ENCODE measurements around the gene CSMD2.

The CSMD2 gene

GRCh38 chr1:33610864-33611455, 554.1 kb downstream of the CSMD2 start:
- H2BK120ac ChIP-seq (ENCODE audit: low read depth, low read length): no peak overlapping the region
- no peak overlapping the region for H2BK15ac ChIP-seq (ENCODE audit: low read depth, poor library complexity, severe bottlenecking)
- no peak overlapping the region for H4K8ac ChIP-seq (ENCODE audit: low read length)
- no peak overlapping the region for H3K18ac ChIP-seq (ENCODE audit: low read depth in 1 of 2, low read length in 2 of 2)
- no peak overlapping the region for H2AFZ ChIP-seq (ENCODE audit: low read depth, low read length)
- no peak overlapping the region for H4K91ac ChIP-seq (ENCODE audit: low read length)
- no peaks in the 10 kb centered on the region for H3K79me1 ChIP-seq (replicated peaks; ENCODE audit: low read length, poor library complexity, severe bottlenecking)
- WGBS: 91% methylated on average over 13 of the region's 14 CpGs
- no peak overlapping the region for H2BK12ac ChIP-seq (ENCODE audit: low read length in 2 of 2)
- H3K27me3 ChIP-seq (ENCODE audit: control insufficient read depth in 1 of 2, insufficient read depth in 1 of 2, low read length in 2 of 2): peaks cover 0 to 14% of the 10 kb centered on the region in 2 experiments
- H3K4ac ChIP-seq (ENCODE audit: low read depth in 1 of 2, low read length in 2 of 2): no peak overlapping the region
- H3K4me2 ChIP-seq (ENCODE audit: low read length, poor library complexity, severe bottlenecking): no peak overlapping the region
- H2BK5ac ChIP-seq (ENCODE audit: low read depth, low read length, poor library complexity, severe bottlenecking): no peak overlapping the region
- peaks cover 0 to 18% of the 10 kb centered on the region in 2 experiments for H3K36me3 ChIP-seq (ENCODE audit: control insufficient read depth in 1 of 2, insufficient read depth in 2 of 2, low read depth in 1 of 2, low read length in 2 of 2)
- no peak overlapping the region for H3K14ac ChIP-seq (ENCODE audit: low read length in 2 of 2)
- no peak for DNase-seq
- no peak overlapping the region for H3K27ac ChIP-seq (ENCODE audit: low read length, poor library complexity, severe bottlenecking)
- H3K9ac ChIP-seq (ENCODE audit: low read length): peak overlapping the region; percentile 16
- no peaks in the 10 kb centered on the region for H3K9me3 ChIP-seq (ENCODE audit: control insufficient read depth, low read length)
- no peak overlapping the region for H2AK5ac ChIP-seq (ENCODE audit: low read length, severe bottlenecking)
- no peaks in the 10 kb centered on the region for H3K4me1 ChIP-seq (ENCODE audit: control insufficient read depth, insufficient read depth, low read depth, low read length)
- H3K4me3 ChIP-seq (ENCODE audit: insufficient read depth in 1 of 2, low read depth in 1 of 2, low read length in 2 of 2): no peak overlapping the region
- no peak overlapping the region for H3K23ac ChIP-seq (ENCODE audit: low read length in 2 of 2)

GRCh38 chr1:33610391-33610790, 554.6 kb downstream of the CSMD2 start:
- Histone ChIP-seq H2BK12ac (ENCODE audit: low read length in 2 of 2) (no peak overlapping the region), H4K91ac (ENCODE audit: low read length) (no peak overlapping the region), H3K79me1 (replicated peaks; ENCODE audit: low read length, poor library complexity, severe bottlenecking) (no peaks in the 10 kb centered on the region), H2AFZ (ENCODE audit: low read depth, low read length) (no peak overlapping the region), H2BK5ac (ENCODE audit: low read depth, low read length, poor library complexity, severe bottlenecking) (no peak overlapping the region), H2AK5ac (ENCODE audit: low read length, severe bottlenecking) (no peak overlapping the region), H4K8ac (ENCODE audit: low read length) (no peak overlapping the region), H3K4me2 (ENCODE audit: low read length, poor library complexity, severe bottlenecking) (no peak overlapping the region), H3K9ac (ENCODE audit: low read length) (no peak overlapping the region), H3K18ac (ENCODE audit: low read depth in 1 of 2, low read length in 2 of 2) (no peak overlapping the region), H3K14ac (ENCODE audit: low read length in 2 of 2) (no peak overlapping the region), H2BK120ac (ENCODE audit: low read depth, low read length) (no peak overlapping the region), H3K4me1 (ENCODE audit: control insufficient read depth, insufficient read depth, low read depth, low read length) (no peaks in the 10 kb centered on the region), H3K4me3 (ENCODE audit: insufficient read depth in 1 of 2, low read depth in 1 of 2, low read length in 2 of 2) (no peak overlapping the region), H2BK15ac (ENCODE audit: low read depth, poor library complexity, severe bottlenecking) (no peak overlapping the region), H3K27ac (ENCODE audit: low read length, poor library complexity, severe bottlenecking) (no peak overlapping the region), H3K9me3 (ENCODE audit: control insufficient read depth, low read length) (no peaks in the 10 kb centered on the region), H3K23ac (ENCODE audit: low read length in 2 of 2) (no peak overlapping the region), H3K4ac (ENCODE audit: low read depth in 1 of 2, low read length in 2 of 2) (no peak overlapping the region), H3K27me3 (ENCODE audit: control insufficient read depth in 1 of 2, insufficient read depth in 1 of 2, low read length in 2 of 2) (peaks cover 0 to 12% of the 10 kb centered on the region in 2 experiments), H3K36me3 (ENCODE audit: control insufficient read depth in 1 of 2, insufficient read depth in 2 of 2, low read depth in 1 of 2, low read length in 2 of 2) (peaks cover 0 to 18% of the 10 kb centered on the region in 2 experiments)
- WGBS: 64% methylated on average over 3 of the region's 3 CpGs
- no peak for DNase-seq

GRCh38 chr1:33609739-33610138, 555.3 kb downstream of the CSMD2 start:
- Histone ChIP-seq H3K4me1 (ENCODE audit: control insufficient read depth, insufficient read depth, low read depth, low read length) (no peaks in the 10 kb centered on the region), H2AK5ac (ENCODE audit: low read length, severe bottlenecking) (no peak overlapping the region), H3K18ac (ENCODE audit: low read depth in 1 of 2, low read length in 2 of 2) (no peak overlapping the region), H2BK120ac (ENCODE audit: low read depth, low read length) (no peak overlapping the region), H4K91ac (ENCODE audit: low read length) (no peak overlapping the region), H3K14ac (ENCODE audit: low read length in 2 of 2) (no peak overlapping the region), H4K8ac (ENCODE audit: low read length) (no peak overlapping the region), H2BK15ac (ENCODE audit: low read depth, poor library complexity, severe bottlenecking) (no peak overlapping the region), H3K4me3 (ENCODE audit: insufficient read depth in 1 of 2, low read depth in 1 of 2, low read length in 2 of 2) (no peak overlapping the region), H3K9ac (ENCODE audit: low read length) (no peak overlapping the region), H2BK5ac (ENCODE audit: low read depth, low read length, poor library complexity, severe bottlenecking) (no peak overlapping the region), H3K4ac (ENCODE audit: low read depth in 1 of 2, low read length in 2 of 2) (no peak overlapping the region), H2AFZ (ENCODE audit: low read depth, low read length) (no peak overlapping the region), H2BK12ac (ENCODE audit: low read length in 2 of 2) (no peak overlapping the region), H3K23ac (ENCODE audit: low read length in 2 of 2) (no peak overlapping the region), H3K79me1 (replicated peaks; ENCODE audit: low read length, poor library complexity, severe bottlenecking) (no peaks in the 10 kb centered on the region), H3K36me3 (ENCODE audit: control insufficient read depth in 1 of 2, insufficient read depth in 2 of 2, low read depth in 1 of 2, low read length in 2 of 2) (peaks cover 0 to 25% of the 10 kb centered on the region in 2 experiments), H3K27ac (ENCODE audit: low read length, poor library complexity, severe bottlenecking) (no peak overlapping the region), H3K27me3 (ENCODE audit: control insufficient read depth in 1 of 2, insufficient read depth in 1 of 2, low read length in 2 of 2) (peaks cover 0 to 10% of the 10 kb centered on the region in 2 experiments), H3K4me2 (ENCODE audit: low read length, poor library complexity, severe bottlenecking) (no peak overlapping the region), H3K9me3 (ENCODE audit: control insufficient read depth, low read length) (no peaks in the 10 kb centered on the region)
- 82% methylated on average over 4 of the region's 5 CpGs for WGBS
- DNase-seq: no peak

GRCh38 chr1:33608825-33609400, 556.1 kb downstream of the CSMD2 start:
- no peak for DNase-seq
- 91% methylated on average over 9 of the region's 9 CpGs for WGBS
- H3K14ac ChIP-seq (ENCODE audit: low read length in 2 of 2): no peak overlapping the region

More at GRCh38 chr1:33608825-33609400, 556.1 kb downstream of the CSMD2 start:
- Histone ChIP-seq H3K27me3 (ENCODE audit: control insufficient read depth in 1 of 2, insufficient read depth in 1 of 2, low read length in 2 of 2) (peaks cover 0 to 4% of the 10 kb centered on the region in 2 experiments), H2AFZ (ENCODE audit: low read depth, low read length) (no peak overlapping the region), H3K23ac (ENCODE audit: low read length in 2 of 2) (no peak overlapping the region), H3K18ac (ENCODE audit: low read depth in 1 of 2, low read length in 2 of 2) (no peak overlapping the region), H3K4me3 (ENCODE audit: insufficient read depth in 1 of 2, low read depth in 1 of 2, low read length in 2 of 2) (no peak overlapping the region), H3K9me3 (ENCODE audit: control insufficient read depth, low read length) (no peaks in the 10 kb centered on the region), H2BK12ac (ENCODE audit: low read length in 2 of 2) (no peak overlapping the region), H3K79me1 (replicated peaks; ENCODE audit: low read length, poor library complexity, severe bottlenecking) (no peaks in the 10 kb centered on the region), H4K8ac (ENCODE audit: low read length) (no peak overlapping the region), H2BK5ac (ENCODE audit: low read depth, low read length, poor library complexity, severe bottlenecking) (no peak overlapping the region), H4K91ac (ENCODE audit: low read length) (no peak overlapping the region), H3K36me3 (ENCODE audit: control insufficient read depth in 1 of 2, insufficient read depth in 2 of 2, low read depth in 1 of 2, low read length in 2 of 2) (peaks cover 0 to 33% of the 10 kb centered on the region in 2 experiments), H3K4ac (ENCODE audit: low read depth in 1 of 2, low read length in 2 of 2) (no peak overlapping the region), H3K4me2 (ENCODE audit: low read length, poor library complexity, severe bottlenecking) (no peak overlapping the region), H3K9ac (ENCODE audit: low read length) (no peak overlapping the region), H2BK15ac (ENCODE audit: low read depth, poor library complexity, severe bottlenecking) (no peak overlapping the region), H2AK5ac (ENCODE audit: low read length, severe bottlenecking) (no peak overlapping the region), H3K27ac (ENCODE audit: low read length, poor library complexity, severe bottlenecking) (no peak overlapping the region), H3K4me1 (ENCODE audit: control insufficient read depth, insufficient read depth, low read depth, low read length) (no peaks in the 10 kb centered on the region), H2BK120ac (ENCODE audit: low read depth, low read length) (no peak overlapping the region)
